Measurements from ENCODE around the gene SPTLC2. TPM values are rescaled to one million over a fixed set of nuclear protein-coding genes. Genes with fewer than 3 reads are reported as not detected.
"Not testable (repeated sequence)": the region's sequence is repeated elsewhere in the genome, so short reads cannot be mapped to it uniquely, and the experiment has no call there.

Gene SPTLC2, protein sequence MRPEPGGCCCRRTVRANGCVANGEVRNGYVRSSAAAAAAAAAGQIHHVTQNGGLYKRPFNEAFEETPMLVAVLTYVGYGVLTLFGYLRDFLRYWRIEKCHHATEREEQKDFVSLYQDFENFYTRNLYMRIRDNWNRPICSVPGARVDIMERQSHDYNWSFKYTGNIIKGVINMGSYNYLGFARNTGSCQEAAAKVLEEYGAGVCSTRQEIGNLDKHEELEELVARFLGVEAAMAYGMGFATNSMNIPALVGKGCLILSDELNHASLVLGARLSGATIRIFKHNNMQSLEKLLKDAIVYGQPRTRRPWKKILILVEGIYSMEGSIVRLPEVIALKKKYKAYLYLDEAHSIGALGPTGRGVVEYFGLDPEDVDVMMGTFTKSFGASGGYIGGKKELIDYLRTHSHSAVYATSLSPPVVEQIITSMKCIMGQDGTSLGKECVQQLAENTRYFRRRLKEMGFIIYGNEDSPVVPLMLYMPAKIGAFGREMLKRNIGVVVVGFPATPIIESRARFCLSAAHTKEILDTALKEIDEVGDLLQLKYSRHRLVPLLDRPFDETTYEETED
- 10 to 100 TPM; 18.1 to 23.7 (median 23.2) TPM for total RNA-seq

DNA sequence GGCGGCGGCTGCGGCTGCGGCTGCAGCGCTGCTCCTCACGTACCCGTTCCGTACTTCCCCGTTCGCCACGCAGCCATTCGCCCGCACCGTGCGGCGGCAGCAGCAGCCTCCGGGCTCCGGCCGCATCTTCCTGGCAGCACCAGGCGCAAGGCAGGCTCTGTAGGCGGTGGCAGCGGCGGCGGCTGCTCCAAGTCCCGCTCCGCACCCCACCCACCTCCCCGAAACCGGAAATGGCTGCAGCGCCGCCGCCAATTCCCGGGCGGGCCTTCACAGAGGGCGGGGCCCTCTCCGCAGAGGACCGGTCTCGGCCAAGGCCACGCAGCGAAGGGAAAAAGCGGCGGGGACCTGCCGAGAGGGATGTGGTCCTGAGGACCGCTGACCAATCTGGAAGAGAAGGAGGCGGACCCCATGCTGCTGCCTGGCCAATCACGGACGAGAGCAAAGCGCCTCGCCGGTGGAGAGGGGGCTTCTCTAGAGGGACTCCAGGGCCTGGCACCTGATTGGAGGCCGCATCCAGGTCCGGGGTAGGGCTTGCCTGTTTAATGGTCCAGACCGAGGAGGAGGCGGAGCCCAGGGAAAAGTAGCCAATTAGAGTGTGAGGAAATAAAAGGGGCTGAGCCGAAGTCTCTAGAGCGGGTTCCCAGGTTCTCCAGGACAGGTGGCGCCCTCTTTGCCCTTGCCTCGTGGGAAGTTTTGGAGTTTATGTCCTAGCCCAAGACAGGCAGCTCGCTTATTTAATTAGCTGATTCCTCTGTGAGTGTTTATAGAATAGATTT lies at the start of gene SPTLC2:
Gene SPTLC2, minus strand, starts transcription at position 184 of the 776 bp plus-strand sequence. Its CDS starts 58 bp downstream, at position 126.
- Mint-ChIP-seq H3K9me3 (no peaks in the 10 kb centered on the region), H3K4me3 (peak within 1 kb of the TSS; percentile 90), H3K36me3 (ENCODE audit: insufficient read depth) (peaks cover 2% of the 10 kb centered on the region), H3K27me3 (ENCODE audit: low read depth) (no peaks in the 10 kb centered on the region), H3K4me1 (ENCODE audit: low read depth) (peaks cover 37% of the 10 kb centered on the region)
- ATAC-seq: peak; percentile 97
- DNase-seq: peak; percentile 95

DNA sequence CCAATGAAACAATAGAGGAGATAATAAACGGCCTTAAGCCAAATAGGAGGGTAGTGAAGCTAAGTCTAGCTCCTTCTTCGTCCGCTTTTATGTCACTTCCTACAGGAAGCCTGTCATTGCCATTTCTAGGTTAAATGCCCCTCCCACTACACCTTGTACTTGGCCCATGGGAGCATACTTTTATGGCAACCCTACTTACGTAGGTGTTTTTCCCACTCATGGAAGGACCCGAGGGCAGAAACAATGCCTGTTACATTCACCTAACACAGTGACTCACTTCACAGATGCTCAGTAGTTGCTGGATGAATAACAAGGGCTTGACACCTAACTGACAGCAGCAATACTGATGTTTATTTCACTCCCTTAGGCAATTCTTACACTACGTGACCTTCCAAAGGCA lies 46.9 kb upstream of the SPTLC2 start:
- DNase-seq: no peak
- H3K27me3 Mint-ChIP-seq (ENCODE audit: low read depth): no peaks in the 10 kb centered on the region
- H3K4me3 Mint-ChIP-seq: no peak overlapping the region
- no peak for ATAC-seq
- peaks cover 3% of the 10 kb centered on the region for H3K36me3 Mint-ChIP-seq (ENCODE audit: insufficient read depth)
- H3K4me1 Mint-ChIP-seq (ENCODE audit: low read depth): no peaks in the 10 kb centered on the region
- H3K9me3 Mint-ChIP-seq: no peaks in the 10 kb centered on the region

DNA sequence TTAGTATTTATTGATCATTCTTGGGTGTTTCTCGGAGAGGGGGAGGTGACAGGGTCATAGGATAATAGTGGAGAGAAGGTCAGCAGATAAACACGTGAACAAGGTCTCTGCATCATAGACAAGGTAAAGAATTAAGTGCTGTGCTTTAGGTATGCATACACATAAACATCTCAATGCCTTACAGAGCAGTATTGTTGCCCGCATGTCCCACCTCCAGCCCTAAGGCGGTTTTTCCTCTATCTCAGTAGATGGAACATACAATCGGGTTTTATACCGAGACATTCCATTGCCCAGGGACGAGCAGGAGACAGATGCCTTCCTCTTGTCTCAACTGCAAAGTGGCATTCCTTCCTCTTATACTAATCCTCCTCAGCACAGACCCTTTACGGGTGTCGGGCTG lies 45.1 kb upstream of the SPTLC2 start:
- not testable (repeated sequence) for H3K36me3 Mint-ChIP-seq (ENCODE audit: insufficient read depth); H3K4me3 Mint-ChIP-seq; H3K4me1 Mint-ChIP-seq (ENCODE audit: low read depth); DNase-seq; ATAC-seq; H3K9me3 Mint-ChIP-seq; H3K27me3 Mint-ChIP-seq (ENCODE audit: low read depth)

DNA sequence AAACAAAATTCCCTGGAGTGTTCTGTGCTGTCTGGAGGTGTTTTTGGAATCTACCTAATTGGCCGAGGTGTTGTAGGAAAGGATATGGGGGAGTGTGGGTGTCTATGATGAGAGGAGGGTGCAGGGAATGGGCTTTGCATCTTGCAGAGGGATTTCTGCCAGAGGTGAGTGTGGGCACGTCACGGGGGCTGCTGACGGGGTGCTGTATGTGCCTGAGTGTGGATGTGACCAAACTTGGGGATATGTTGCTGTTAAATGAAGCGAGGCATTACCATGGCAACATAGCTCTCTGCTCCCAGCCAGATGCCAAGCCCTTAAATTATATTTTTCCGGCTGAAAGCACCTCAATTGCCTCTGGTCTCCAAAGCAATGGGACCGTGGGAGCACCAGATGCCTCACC lies 44.3 kb upstream of the SPTLC2 start:
- peaks cover 3% of the 10 kb centered on the region for H3K36me3 Mint-ChIP-seq (ENCODE audit: insufficient read depth)
- no peaks in the 10 kb centered on the region for H3K4me1 Mint-ChIP-seq (ENCODE audit: low read depth)
- no peaks in the 10 kb centered on the region for H3K9me3 Mint-ChIP-seq
- no peak for ATAC-seq
- no peak overlapping the region for H3K4me3 Mint-ChIP-seq
- H3K27me3 Mint-ChIP-seq (ENCODE audit: low read depth): no peaks in the 10 kb centered on the region
- DNase-seq: no peak

DNA sequence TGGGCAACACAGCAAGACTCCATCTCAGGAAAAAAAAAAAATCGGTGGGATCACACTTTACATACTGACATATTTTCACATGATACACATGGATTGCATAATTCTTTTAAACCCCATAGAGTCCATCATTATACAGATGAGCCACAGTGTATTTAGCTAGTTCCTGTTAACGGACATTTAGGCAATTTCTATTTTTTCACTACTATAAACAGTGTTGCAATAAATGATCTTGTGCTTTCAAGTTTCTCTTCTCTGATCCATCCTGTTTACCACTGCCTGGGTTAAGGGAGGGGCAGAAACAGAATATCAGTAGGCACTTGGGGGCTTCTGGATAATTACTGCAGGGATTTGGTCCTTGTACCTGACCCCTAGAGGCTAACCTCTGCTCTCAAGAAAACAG lies 43.4 kb upstream of the SPTLC2 start:
- H3K4me1 Mint-ChIP-seq (ENCODE audit: low read depth): no peaks in the 10 kb centered on the region
- H3K27me3 Mint-ChIP-seq (ENCODE audit: low read depth): no peaks in the 10 kb centered on the region
- ATAC-seq (no peak), DNase-seq (no peak)
- no peak overlapping the region for H3K4me3 Mint-ChIP-seq
- no peaks in the 10 kb centered on the region for H3K9me3 Mint-ChIP-seq
- H3K36me3 Mint-ChIP-seq (ENCODE audit: insufficient read depth): peaks cover 3% of the 10 kb centered on the region

DNA sequence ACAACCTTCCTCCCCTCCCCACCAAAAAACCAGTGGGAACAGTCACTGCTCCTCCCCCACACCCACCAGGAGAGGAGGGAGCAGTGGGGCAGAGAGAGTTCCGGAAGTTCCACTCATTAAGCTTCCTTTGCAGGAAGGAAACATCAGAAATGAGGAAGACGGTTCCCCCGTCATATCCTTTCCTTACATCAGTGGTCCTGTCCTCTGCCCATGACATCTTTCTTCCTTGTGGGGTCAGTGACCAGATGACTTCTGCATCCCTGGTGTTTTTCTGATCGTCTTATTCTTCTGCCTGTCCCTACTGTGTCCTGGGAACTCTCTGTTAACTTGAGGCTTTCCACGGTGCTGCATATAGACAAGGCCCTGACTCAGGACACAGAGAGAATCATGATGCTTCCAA lies 40.8 kb upstream of the SPTLC2 start:
- H3K27me3 Mint-ChIP-seq (ENCODE audit: low read depth): peaks cover 2% of the 10 kb centered on the region
- no peak for DNase-seq
- H3K4me1 Mint-ChIP-seq (ENCODE audit: low read depth): no peaks in the 10 kb centered on the region
- no peak for ATAC-seq
- peaks cover under 1% of the 10 kb centered on the region for H3K36me3 Mint-ChIP-seq (ENCODE audit: insufficient read depth)
- H3K9me3 Mint-ChIP-seq: no peaks in the 10 kb centered on the region
- no peak overlapping the region for H3K4me3 Mint-ChIP-seq

DNA sequence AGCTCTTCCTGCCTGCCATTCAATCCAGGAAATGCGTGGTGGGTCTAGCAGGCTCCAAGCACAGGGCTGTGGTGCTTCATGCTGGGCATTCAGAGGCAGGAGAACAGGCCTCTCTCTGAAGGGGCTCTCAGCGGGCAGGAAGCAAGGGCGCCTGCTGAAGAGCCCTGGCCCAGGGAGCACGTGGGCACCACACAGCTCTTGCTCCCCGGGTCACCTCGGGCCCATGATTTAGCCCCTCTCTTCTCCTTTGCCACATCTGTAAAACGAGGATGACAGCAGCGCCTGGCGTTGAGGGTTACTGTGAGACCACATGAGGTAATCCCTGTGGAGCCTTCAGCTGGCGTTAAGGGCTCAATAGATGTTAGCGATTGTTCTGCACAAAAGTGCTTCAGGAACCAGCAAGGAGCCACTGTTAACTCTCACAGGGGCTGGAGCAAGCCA lies 37.6 kb upstream of the SPTLC2 start:
- ATAC-seq: no peak
- Mint-ChIP-seq H3K27me3 (ENCODE audit: low read depth) (peaks cover 2% of the 10 kb centered on the region), H3K4me3 (no peak overlapping the region), H3K9me3 (no peaks in the 10 kb centered on the region), H3K36me3 (ENCODE audit: insufficient read depth) (no peaks in the 10 kb centered on the region), H3K4me1 (ENCODE audit: low read depth) (no peaks in the 10 kb centered on the region)
- DNase-seq: no peak

DNA sequence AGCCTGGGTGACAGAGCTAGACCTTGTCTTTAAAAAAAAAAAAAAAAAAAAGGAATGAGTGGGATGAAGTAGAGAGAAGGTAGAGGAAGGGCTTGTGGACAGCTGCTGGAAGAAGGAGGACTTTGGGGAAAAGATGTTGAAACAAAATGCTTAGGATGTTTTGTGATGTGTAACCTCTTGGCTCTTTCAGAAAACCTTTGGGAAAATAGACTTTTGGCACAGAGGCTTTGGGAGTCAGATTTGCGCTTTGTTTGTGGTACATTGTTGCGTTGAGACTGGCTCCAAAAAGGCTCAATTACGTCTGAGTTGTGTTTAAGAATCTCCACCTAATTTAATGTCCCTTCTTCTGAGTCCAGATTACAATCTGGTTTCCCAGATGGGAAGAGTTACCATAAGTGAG lies 32.9 kb upstream of the SPTLC2 start:
- DNase-seq: no peak
- Mint-ChIP-seq H3K4me3 (no peak overlapping the region), H3K4me1 (ENCODE audit: low read depth) (no peaks in the 10 kb centered on the region), H3K9me3 (no peaks in the 10 kb centered on the region), H3K36me3 (ENCODE audit: insufficient read depth) (no peaks in the 10 kb centered on the region), H3K27me3 (ENCODE audit: low read depth) (no peaks in the 10 kb centered on the region)
- no peak for ATAC-seq

DNA sequence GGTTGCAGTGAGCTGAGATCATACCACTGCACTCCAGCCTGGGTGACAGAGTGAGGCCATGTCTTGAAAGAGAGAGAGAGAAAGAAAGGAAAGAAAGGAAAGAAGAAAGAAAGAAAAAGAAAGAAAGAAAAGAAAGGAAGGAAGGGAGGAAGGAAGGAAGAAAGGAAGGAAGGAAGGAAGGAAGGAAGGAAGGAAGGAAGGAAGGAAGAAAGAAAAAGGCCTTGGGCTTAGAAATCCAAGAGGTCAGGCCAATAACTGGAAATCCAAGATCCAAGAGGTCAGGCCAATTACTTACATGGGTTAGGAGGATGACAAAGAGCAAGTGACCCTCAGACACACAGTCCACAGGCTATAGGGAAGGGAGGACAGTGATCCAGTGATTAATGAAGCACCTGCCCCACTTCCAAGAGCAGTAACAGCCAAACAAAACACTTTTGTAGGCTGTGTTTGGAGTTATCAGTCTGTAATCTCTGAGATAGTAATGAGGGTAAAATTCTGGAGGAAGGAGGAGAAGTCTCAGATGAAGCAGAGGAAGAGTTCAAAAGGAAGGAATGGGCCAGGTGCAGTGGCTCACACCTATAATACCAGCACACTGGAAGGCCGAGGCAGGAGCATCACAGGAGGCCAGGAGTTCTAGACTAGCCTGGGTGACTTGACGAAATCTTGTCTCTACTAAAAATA lies 32.2 kb upstream of the SPTLC2 start:
- Mint-ChIP-seq H3K36me3 (ENCODE audit: insufficient read depth) (no peaks in the 10 kb centered on the region), H3K9me3 (no peaks in the 10 kb centered on the region), H3K4me1 (ENCODE audit: low read depth) (no peaks in the 10 kb centered on the region), H3K4me3 (no peak overlapping the region), H3K27me3 (ENCODE audit: low read depth) (no peaks in the 10 kb centered on the region)
- no peak for DNase-seq
- no peak for ATAC-seq

DNA sequence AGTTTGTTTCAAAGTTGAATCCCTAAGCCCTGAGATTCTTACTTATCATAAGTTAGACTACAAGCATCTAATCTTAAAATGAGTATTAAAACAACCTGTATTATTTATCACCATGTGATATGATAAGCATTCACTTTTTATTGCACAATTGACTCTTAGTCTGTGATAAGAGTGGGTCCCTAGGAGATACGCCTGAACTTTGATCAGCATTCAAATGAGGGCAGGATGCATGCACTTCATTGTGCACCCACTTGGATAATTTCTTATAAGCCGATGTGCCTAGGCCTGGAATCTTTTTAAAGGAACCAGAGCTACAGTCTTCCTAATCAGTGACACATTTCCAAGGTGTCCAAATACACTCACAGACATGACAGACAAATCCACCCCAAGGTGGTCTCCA lies 31.4 kb upstream of the SPTLC2 start:
- H3K9me3 Mint-ChIP-seq: no peaks in the 10 kb centered on the region
- ATAC-seq: no peak
- no peaks in the 10 kb centered on the region for H3K27me3 Mint-ChIP-seq (ENCODE audit: low read depth)

DNA sequence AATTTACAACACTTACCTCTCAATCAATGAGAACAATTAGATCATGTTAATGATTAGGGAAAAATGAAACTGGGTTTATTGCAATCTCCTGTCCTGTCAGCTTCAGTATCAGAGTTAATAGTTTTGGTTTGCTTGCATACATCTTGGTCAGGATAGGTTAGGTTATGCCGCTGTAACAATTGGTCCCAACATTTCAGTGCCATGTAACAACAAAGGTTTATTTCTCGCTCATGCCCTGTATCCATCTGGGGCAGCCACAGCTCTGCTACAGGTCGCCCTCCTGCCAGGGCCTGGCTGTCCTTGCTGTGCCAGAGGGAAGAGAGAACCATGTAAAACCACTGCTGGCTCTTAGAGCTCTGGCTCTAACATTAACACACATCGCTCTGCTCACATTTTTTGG lies 30.5 kb upstream of the SPTLC2 start:
- Mint-ChIP-seq H3K36me3 (ENCODE audit: insufficient read depth) (no peaks in the 10 kb centered on the region), H3K4me3 (no peak overlapping the region), H3K4me1 (ENCODE audit: low read depth) (peaks cover 7% of the 10 kb centered on the region), H3K9me3 (no peaks in the 10 kb centered on the region), H3K27me3 (ENCODE audit: low read depth) (no peaks in the 10 kb centered on the region)
- ATAC-seq (no peak), DNase-seq (no peak)

More for the DNA sequence above, 31.4 kb upstream of the SPTLC2 start:
- H3K4me1 Mint-ChIP-seq (ENCODE audit: low read depth): no peaks in the 10 kb centered on the region
- H3K36me3 Mint-ChIP-seq (ENCODE audit: insufficient read depth): no peaks in the 10 kb centered on the region
- H3K4me3 Mint-ChIP-seq: no peak overlapping the region
- DNase-seq: no peak

DNA sequence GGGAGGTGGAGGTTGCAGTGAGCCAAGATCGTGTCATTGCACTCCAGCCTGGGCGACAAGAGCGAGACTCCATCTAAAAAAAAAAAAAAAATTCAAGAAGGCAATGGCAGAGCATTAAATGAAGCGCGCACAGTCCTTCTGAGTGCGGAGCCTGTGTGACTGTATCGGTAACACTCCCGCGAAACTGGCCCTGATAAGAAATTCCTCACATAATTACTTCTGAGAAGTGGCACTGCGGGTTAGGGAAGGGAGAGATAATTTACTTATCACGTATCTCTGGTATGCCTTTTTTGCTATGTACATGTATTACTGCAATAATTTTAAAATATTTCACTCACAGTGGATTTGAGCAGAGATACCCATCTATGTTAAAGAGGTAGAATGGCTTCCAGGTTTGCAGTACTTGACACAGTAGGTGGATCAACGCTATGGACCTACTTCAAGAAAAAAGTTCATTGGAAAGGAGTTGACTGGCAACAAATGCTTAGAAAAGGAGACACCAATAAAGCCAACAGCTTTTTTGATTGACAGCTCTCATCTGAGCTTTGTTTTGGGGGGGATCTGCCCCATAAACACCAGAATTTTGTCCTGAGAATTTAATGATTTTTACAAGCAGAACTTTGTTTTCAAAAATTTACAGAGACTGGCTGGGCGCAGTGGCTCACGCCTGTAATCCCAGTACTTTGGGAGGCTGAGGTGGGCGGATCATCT lies 29.2 kb upstream of the SPTLC2 start:
- Mint-ChIP-seq H3K4me3 (no peak overlapping the region), H3K36me3 (ENCODE audit: insufficient read depth) (no peaks in the 10 kb centered on the region), H3K27me3 (ENCODE audit: low read depth) (no peaks in the 10 kb centered on the region), H3K9me3 (no peaks in the 10 kb centered on the region), H3K4me1 (ENCODE audit: low read depth) (peaks cover 16% of the 10 kb centered on the region)
- DNase-seq (no peak), ATAC-seq (no peak)

DNA sequence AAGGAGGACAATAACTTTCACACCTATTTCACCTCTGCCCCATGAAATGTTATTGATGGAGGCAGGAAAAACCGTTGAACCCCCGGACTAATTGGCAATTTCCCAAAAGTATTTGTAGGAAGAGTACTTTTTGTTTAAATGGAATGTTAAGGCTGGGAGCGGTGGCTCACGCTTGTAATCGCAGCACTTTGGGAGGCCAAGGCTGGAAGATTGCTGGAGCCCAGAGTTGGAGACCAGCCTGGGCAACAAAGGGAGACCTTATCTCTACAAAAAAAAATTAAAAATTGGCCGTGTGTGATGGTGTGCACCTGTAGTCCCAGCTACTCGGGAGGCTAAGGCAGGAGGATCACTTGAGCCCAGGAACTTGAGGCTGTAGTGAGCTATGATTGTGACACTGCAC lies 26.0 kb upstream of the SPTLC2 start:
- H3K36me3 Mint-ChIP-seq (ENCODE audit: insufficient read depth): no peaks in the 10 kb centered on the region
- no peak for ATAC-seq

More for the DNA sequence above, 26.0 kb upstream of the SPTLC2 start:
- Mint-ChIP-seq H3K4me1 (ENCODE audit: low read depth) (peaks cover 16% of the 10 kb centered on the region), H3K9me3 (no peaks in the 10 kb centered on the region), H3K27me3 (ENCODE audit: low read depth) (no peaks in the 10 kb centered on the region), H3K4me3 (peak overlapping the region; percentile 82)
- no peak for DNase-seq
